Muscle layer of duodenum (tissue), 2 donors: ENCODE measurements around the gene ARHGAP11A.

ENCODE experiments used
- H3K27ac ChIP-seq: one replicate; pipeline ENCODE4 v1.7.0; 2013; ENCODE audit warnings: mild to moderate bottlenecking, low read length
- H3K27me3 ChIP-seq: one replicate; pipeline ENCODE4 v1.7.0; 2013; ENCODE audit warnings: low read depth, mild to moderate bottlenecking, control low read depth, low read length
- H3K36me3 ChIP-seq, 2 donors: one replicate each; pipeline ENCODE4 v1.7.0; 2013; ENCODE audit warnings: low read length in 2 of 2, control low read depth in 1 of 2, mild to moderate bottlenecking in 1 of 2; ENCODE audit not compliant: insufficient read depth in 2 of 2, control insufficient read depth in 1 of 2
- H3K4me1 ChIP-seq, 2 donors: one replicate each; pipeline ENCODE4 v1.7.0; 2013; ENCODE audit warnings: low read length in 2 of 2, mild to moderate bottlenecking in 2 of 2, control low read depth in 1 of 2, moderate library complexity in 1 of 2; ENCODE audit not compliant: insufficient read depth in 2 of 2, control insufficient read depth in 1 of 2
- H3K4me3 ChIP-seq, 2 donors: one replicate each; pipeline ENCODE4 v1.7.0; 2013; ENCODE audit warnings: low read length in 2 of 2, low read depth in 1 of 2, mild to moderate bottlenecking in 1 of 2
- H3K9me3 ChIP-seq, 2 donors: one replicate each; pipeline ENCODE4 v1.7.0; 2013; ENCODE audit warnings: low read length in 2 of 2, control low read depth in 1 of 2, mild to moderate bottlenecking in 1 of 2; ENCODE audit not compliant: control insufficient read depth in 1 of 2
- donor health status: healthy.

ARHGAP11A gene

GRCh38 chr15:32674681-32675080, 59.4 kb downstream of the ARHGAP11A start:
- H3K36me3 ChIP-seq, result no peaks in the 10 kb centered on the region
- H3K4me1 ChIP-seq, result peaks cover 0 to 13% of the 10 kb centered on the region in 2 donors
- H3K9me3 ChIP-seq, result no peaks in the 10 kb centered on the region
- H3K27ac ChIP-seq, result no peak overlapping the region
- H3K27me3 ChIP-seq, result no peaks in the 10 kb centered on the region
- H3K4me3 ChIP-seq, result no peak overlapping the region

GRCh38 chr15:32675466-32675865, 60.2 kb downstream of the ARHGAP11A start:
- no peaks in the 10 kb centered on the region for H3K27me3 ChIP-seq
- no peaks in the 10 kb centered on the region for H3K36me3 ChIP-seq
- peak overlapping the region; percentile 21 for H3K27ac ChIP-seq
- H3K9me3 ChIP-seq, result no peaks in the 10 kb centered on the region
- no peak overlapping the region for H3K4me3 ChIP-seq
- H3K4me1 ChIP-seq, result peaks cover 0 to 13% of the 10 kb centered on the region in 2 donors

GRCh38 chr15:32676169-32676568, 60.9 kb downstream of the ARHGAP11A start:
- Histone ChIP-seq H3K9me3 (no peaks in the 10 kb centered on the region), H3K36me3 (no peaks in the 10 kb centered on the region), H3K27ac (no peak overlapping the region), H3K4me3 (no peak overlapping the region), H3K27me3 (no peaks in the 10 kb centered on the region), H3K4me1 (peaks cover 0 to 13% of the 10 kb centered on the region in 2 donors)

- Histone ChIP-seq H3K4me1 (peaks cover 0 to 17% of the 10 kb centered on the region in 2 donors), H3K36me3 (no peaks in the 10 kb centered on the region), H3K27me3 (no peaks in the 10 kb centered on the region), H3K27ac (peak overlapping the region; percentile 5), H3K9me3 (no peaks in the 10 kb centered on the region), H3K4me3 (no peak overlapping the region)
Observed at GRCh38 chr15:32677238-32677750, 62.0 kb downstream of the ARHGAP11A start.

- no peaks in the 10 kb centered on the region for H3K36me3 ChIP-seq
- H3K27ac ChIP-seq, result no peak overlapping the region
- H3K4me1 ChIP-seq, result peaks cover 0 to 25% of the 10 kb centered on the region in 2 donors
- no peaks in the 10 kb centered on the region for H3K27me3 ChIP-seq
- no peak overlapping the region for H3K4me3 ChIP-seq
- no peaks in the 10 kb centered on the region for H3K9me3 ChIP-seq
Observed at GRCh38 chr15:32679298-32679690, 64.0 kb downstream of the ARHGAP11A start.

- no peaks in the 10 kb centered on the region for H3K27me3 ChIP-seq
Observed at GRCh38 chr15:32682569-32682968, 67.3 kb downstream of the ARHGAP11A start.

GRCh38 chr15:32682977-32683630, 67.8 kb downstream of the ARHGAP11A start:
- peaks cover 0 to 12% of the 10 kb centered on the region in 2 donors for H3K4me1 ChIP-seq
- H3K27me3 ChIP-seq, result no peaks in the 10 kb centered on the region
- no peak overlapping the region for H3K4me3 ChIP-seq
- H3K36me3 ChIP-seq, result no peaks in the 10 kb centered on the region
- no peaks in the 10 kb centered on the region for H3K9me3 ChIP-seq
- no peak overlapping the region for H3K27ac ChIP-seq

More at GRCh38 chr15:32682569-32682968, 67.3 kb downstream of the ARHGAP11A start:
- H3K4me3 ChIP-seq, result no peak overlapping the region
- H3K4me1 ChIP-seq, result peaks cover 0 to 14% of the 10 kb centered on the region in 2 donors
- no peaks in the 10 kb centered on the region for H3K9me3 ChIP-seq
- peak overlapping the region; percentile 21 for H3K27ac ChIP-seq
- no peaks in the 10 kb centered on the region for H3K36me3 ChIP-seq

- Histone ChIP-seq H3K4me1 (peaks cover 0 to 12% of the 10 kb centered on the region in 2 donors), H3K36me3 (no peaks in the 10 kb centered on the region), H3K9me3 (no peaks in the 10 kb centered on the region), H3K27ac (no peak overlapping the region), H3K4me3 (no peak overlapping the region), H3K27me3 (no peaks in the 10 kb centered on the region)
Observed at GRCh38 chr15:32683906-32684584, 68.7 kb downstream of the ARHGAP11A start.

- no peaks in the 10 kb centered on the region for H3K36me3 ChIP-seq
- no peak overlapping the region for H3K27ac ChIP-seq
- H3K4me3 ChIP-seq, result no peak overlapping the region
- H3K27me3 ChIP-seq, result no peaks in the 10 kb centered on the region
- no peaks in the 10 kb centered on the region for H3K9me3 ChIP-seq
- H3K4me1 ChIP-seq, result peaks cover 0 to 12% of the 10 kb centered on the region in 2 donors
Observed at GRCh38 chr15:32685576-32685975, 70.3 kb downstream of the ARHGAP11A start.

- no peaks in the 10 kb centered on the region for H3K9me3 ChIP-seq
- peaks cover 0 to 5% of the 10 kb centered on the region in 2 donors for H3K4me1 ChIP-seq
- H3K27me3 ChIP-seq, result no peaks in the 10 kb centered on the region
- H3K4me3 ChIP-seq, result no peak overlapping the region
- H3K27ac ChIP-seq, result no peak overlapping the region
- no peaks in the 10 kb centered on the region for H3K36me3 ChIP-seq
Observed at GRCh38 chr15:32687556-32687955, 72.3 kb downstream of the ARHGAP11A start.

- Histone ChIP-seq H3K9me3 (no peaks in the 10 kb centered on the region), H3K4me1 (no peaks in the 10 kb centered on the region), H3K4me3 (no peak overlapping the region), H3K27me3 (no peaks in the 10 kb centered on the region), H3K27ac (no peak overlapping the region), H3K36me3 (no peaks in the 10 kb centered on the region)
Observed at GRCh38 chr15:32688151-32688639, 72.9 kb downstream of the ARHGAP11A start.
